Measurements from ENCODE around the gene CA6.
"Not testable (repeated sequence)": the region's sequence is repeated elsewhere in the genome, so short reads cannot be mapped to it uniquely, and the experiment has no call there.

Gene CA6

GRCh38 chr1:8945568-8945967 is at the start of gene CA6:
CA6 (plus strand) TSS chr1:8945868; CDS start chr1:8945887, 19 bp downstream.
- DNase-seq (ENCODE audit: low spot score) = no peak

- not testable (repeated sequence) for DNase-seq (ENCODE audit: low spot score)
These were observed 48.9 kb upstream of the CA6 start for GRCh38 chr1:8896775-8897174.

DNA sequence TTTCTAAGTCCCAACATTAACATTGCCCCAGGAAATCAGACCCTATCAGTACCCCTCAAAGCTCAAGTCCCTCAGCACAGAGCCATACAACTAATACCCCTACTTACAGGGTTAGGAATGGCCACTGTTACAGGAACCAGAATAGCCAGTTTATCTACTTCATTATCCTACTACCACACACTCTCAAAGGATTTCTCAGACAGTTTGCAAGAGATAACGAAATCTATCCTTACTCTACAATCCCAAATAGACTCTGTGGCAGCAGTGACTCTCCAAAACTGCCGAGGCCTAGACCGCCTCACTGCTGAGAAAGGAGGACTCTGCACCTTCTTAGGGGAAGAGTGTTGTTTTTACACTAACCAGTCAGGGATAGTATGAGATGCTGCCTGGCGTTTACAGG is 48.2 kb upstream of the CA6 start:
- DNase-seq (ENCODE audit: low spot score) = not testable (repeated sequence)

DNA sequence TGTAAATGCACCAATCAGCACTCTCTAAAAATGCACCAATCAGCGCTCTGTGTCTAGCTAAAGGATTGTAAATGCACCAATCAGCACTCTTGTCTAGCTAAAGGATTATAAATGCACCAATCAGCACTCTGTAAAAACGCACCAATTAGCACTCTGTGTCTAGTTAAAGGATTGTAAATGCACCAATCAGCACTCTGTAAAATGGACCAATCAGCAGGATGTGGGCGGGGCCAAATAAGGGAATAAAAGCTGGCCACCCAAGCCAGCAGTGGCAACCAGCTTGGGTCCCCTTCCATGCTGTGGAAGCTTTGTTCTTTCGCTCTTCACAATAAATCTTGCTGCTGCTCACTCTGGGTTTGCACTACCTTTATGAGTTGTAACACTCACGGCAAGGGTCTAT is 47.2 kb upstream of the CA6 start:
- DNase-seq (ENCODE audit: low spot score) = not testable (repeated sequence)

DNA sequence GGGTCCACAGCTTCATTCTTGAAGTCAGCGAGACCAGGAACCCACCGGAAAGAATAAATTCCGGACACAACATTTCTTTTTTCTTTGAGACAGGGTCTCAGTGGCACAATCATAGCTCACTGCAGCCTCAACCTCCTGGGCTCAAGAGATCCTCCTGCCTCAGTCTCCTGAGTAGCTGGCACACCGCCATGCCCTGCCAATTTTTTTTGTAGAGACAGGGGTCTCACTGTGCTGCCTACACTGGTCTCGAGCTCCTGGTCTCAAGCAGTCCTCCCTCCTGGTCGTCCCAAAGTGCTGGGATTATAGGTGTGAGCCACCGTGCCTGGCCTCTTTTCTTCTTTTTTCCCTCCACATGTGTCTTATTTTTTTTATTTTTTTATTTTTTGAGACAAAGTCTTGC is 46.6 kb upstream of the CA6 start:
- DNase-seq (ENCODE audit: low spot score) = no peak

DNA sequence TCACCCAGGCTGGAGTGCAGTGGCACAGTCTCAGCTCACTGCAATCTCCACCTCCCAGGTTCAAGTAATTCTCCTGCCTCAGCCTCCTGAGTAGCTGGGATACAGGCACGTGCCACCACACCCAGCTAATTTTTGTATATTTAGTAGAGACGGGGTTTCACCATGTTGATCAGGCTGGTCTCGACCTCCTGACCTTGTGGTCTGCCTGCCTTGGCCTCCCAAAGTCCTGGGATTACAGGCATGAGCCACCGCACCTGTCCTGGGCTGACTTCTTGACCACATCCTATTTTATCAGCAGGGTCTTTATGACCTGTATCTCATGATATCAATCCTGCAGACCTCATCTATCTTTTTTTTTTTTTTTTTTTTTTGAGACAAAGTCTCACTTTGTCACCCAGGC is 45.0 kb upstream of the CA6 start:
- not testable (repeated sequence) for DNase-seq (ENCODE audit: low spot score)

GRCh38 chr1:8902765-8903164 is 42.9 kb upstream of the CA6 start:
- DNase-seq (ENCODE audit: low spot score) = no peak

DNA sequence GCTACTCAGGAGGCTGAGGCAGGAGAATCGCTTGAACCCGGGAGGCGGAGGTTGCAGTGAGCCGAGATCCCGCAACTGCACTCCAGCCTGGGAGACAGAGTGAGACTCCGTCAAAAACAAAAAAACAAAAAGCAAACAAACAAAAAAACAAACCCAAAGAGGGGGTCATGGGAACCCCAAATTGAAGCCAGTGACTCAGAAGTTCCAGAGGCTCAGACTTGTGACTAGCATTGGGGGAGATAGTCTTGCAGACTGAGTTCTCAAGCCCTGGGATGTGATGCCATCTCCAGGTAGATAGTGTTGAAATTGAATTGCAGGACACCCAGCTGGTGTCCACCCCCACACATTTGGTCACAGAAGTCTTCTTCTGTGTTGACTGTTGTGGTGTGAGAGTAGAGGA is 42.3 kb upstream of the CA6 start:
- DNase-seq (ENCODE audit: low spot score) = no peak

DNA sequence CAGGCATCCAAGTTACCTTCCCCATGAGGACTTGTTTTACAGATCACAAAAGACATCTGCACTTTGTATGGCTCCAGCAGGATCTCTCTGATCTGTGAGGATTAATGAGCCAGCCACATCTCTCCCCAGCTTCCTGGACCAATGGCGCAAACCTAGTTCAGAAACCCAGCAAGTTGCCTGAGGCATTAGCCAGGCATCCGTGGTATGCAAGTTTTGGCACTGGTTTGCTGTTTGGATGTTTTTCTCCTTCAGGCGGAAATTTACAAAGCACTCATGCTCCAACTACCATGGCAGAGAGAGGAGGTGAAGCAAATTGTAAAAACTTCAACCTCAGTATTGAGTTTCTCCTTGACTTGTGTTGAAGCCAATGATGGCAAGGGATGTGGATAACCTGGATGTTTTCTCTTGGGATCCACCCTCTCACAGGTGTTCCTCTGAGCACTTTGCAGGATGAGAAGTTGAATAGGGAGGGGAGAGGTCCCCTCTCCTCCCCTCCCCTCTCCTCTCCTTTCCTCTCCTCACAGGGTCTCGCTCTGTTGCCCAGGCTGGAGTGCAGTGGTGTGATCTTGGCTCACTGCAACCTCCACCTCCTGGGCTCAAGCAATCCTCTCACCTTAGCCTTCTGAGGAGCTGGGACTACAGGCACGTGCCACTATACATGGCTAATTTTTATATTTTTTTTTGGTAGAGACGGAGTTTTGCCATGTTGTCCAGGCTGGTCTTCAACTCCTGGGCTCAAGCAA is 41.6 kb upstream of the CA6 start:
- DNase-seq (ENCODE audit: low spot score) = no peak

DNA sequence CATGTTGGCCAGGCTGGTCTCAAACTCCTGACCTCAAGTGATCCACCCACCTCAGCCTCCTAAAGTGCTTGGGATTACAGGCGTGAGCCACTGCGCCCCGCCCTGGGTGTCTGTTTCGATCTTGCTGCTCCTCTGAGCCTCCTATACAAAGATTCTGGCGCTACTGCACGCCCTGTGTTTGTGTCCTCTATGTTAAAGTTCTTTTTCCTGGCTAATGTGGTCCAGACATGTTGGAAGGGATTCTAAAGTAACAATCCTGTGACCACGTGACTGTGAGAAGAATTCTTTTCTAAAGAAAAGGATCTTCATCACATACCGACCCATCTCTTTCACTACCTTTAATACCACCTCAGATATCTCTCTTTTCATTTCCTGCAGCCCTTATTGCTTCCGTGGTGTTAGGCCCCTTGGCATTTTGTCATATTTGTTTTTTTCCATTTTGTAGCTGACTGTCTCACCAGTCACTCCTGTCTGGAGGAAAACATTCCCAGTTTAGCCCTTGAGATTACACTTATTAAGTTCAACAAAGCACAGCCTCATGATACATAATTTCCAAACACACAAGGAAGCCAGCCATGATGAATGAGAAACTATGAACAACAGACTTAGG is 40.0 kb upstream of the CA6 start:
- DNase-seq (ENCODE audit: low spot score) = no peak

DNA sequence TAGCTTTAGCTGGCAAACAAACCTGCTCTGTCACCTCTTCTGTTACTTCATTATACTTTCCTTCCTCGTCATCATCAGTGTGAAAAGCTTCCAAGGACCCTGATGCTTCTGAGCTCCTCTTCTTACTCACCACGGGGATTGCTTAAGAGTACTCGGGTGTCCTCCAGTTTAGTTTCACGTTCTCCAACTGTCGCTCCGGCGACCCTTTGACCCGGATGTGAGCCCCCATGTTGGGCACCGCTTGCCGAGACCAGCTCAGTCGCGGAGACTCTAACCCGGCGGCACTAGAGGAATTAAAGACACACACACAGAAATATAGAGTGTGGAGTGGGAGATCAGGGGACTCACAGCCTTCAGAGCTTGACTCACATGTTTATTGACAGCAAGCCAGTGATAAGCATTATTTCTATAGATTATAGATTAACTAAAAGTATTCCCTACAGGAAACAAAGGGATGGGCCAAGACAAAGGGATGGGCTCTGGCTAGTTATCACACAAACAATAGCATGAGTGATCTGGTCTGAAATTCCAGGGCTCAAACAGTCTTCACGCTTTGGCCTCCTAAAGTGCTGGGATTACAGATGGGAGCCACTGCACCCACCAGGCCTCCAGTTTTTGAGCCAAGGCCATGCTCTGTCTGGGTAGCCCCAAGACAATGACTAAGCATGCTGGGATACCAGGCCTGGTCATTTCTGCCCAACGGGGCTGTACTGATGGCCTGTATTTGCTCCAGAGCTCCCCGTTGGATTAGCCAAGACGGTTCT is 37.1 kb upstream of the CA6 start:
- DNase-seq (ENCODE audit: low spot score) = no peak

- no peak for DNase-seq (ENCODE audit: low spot score)
These were observed 35.3 kb upstream of the CA6 start for GRCh38 chr1:8910331-8910730.

DNA sequence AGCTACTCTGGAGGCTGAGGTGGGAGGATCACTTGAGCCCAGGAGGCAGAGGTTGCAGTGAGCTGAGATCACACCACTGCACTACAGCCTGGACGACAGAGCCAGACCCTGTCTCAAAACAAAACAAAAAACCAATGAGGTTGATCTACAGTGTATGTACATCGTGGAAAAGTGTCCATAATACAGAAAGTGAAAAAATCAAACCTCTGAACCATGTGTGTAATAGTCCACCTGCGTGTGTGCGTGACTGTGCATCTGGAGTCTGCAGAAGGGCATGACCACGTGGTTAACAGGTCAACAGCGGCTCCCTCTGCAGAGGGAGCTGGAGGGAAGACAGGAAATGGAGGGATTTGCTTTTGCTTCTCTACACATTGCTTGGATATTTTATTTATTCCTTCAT is 34.8 kb upstream of the CA6 start:
- no peak for DNase-seq (ENCODE audit: low spot score)

- no peak for DNase-seq (ENCODE audit: low spot score)
These were observed 34.0 kb upstream of the CA6 start for GRCh38 chr1:8911416-8912309.

GRCh38 chr1:8913457-8913856 is 32.2 kb upstream of the CA6 start:
- no peak for DNase-seq (ENCODE audit: low spot score)

DNA sequence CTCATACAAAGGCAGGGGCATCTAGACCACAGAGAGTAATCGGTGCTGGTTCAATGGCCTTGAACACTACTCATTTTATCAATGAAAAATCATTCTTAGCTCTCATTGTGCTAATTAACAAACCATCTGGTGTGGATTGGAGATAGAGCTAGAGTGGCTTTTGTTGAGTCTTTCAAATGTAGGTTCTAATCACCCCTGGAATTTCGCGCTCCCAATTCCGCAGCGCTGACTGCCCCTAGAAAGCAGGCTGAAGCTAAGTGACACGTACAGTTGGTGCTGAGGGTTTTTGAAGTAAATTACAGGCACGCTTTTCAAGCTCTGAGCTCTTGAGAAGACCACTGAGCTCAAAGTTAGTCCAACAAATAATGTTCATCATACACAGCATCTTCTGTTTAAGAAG is 31.2 kb upstream of the CA6 start:
- DNase-seq (ENCODE audit: low spot score) = no peak

DNA sequence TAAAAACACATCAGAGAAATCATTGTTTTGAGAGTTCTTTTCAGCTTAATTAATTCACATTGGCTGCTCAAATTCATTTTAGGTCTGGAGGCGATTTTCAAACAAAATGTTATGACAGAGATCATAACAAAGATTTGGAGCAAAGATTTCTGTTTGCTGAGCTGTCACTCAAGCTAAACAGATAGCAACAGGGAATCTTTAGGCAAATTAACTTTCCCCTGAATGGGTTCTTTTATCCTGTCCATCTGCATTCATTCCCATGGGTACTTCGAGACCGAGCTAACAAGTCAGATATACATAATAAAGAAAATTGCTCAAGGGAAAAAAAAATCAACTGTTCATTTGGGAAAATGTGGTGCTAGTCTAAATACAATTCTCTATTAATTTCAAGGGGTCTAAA is 30.2 kb upstream of the CA6 start:
- no peak for DNase-seq (ENCODE audit: low spot score)

- not testable (repeated sequence) for DNase-seq (ENCODE audit: low spot score)
These were observed 28.1 kb upstream of the CA6 start for GRCh38 chr1:8917536-8917935.

DNA sequence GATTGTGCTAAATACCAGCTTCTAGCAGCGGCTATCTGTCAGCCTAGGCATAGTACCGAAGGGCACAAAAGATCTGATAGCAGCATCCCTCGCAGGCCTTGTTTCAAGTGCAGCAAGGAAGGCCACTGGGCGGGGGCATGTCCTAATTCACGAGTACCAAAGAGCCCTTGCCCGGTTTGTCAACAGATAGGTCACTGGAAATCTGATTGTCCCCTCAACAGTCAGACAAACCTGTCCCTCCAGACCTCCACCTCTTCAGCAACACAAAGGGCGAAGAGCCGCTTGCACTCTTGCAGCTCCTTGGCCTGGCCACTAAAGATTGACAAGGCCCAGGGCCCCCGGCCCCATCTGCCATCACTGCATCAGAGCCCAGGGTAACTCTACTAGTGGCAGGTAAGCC is 22.7 kb upstream of the CA6 start:
- DNase-seq (ENCODE audit: low spot score) = no peak

DNA sequence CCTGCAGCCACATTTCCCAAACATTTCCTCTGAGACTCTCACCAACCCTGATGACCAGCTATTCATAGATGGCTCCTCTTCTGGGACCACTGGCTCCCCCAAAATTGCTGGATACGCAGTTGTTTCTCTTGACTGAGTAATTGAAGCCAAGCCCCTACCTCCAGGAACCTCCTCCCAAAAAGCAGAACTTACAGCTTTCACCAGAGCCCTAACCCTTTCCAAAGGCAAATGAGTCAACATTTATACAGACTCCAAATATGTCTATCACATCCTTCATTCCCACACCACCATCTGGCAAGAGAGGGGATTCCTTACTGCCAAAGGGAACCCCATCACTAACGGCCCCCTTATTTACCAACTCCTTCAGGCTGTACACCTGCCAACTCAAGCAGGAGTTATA is 20.3 kb upstream of the CA6 start:
- DNase-seq (ENCODE audit: low spot score) = no peak

DNA sequence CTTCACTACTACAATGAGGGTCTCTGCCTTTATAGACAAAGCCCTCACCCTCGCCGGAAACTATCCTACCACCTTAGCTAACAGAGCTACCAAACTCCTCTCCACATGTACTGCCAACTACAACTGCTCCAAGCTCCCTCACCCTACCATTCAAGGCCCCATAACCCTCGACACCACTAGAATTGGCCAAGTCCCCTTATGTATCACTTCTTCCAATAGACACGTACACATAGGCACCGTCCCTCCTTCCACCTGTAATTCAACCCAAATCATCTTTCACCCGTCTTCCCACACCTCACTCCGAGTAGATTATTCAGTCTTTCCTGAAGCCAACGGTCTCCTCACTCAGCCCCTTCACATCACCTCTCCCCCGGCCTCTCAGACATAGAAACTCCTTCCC is 19.7 kb upstream of the CA6 start:
- DNase-seq (ENCODE audit: low spot score) = no peak

Measured in CD4-positive, alpha-beta T cell treated with Interleukin-15 for 4 hours (primary cell).